ENCODE results near the gene IFNB1.

- TF ChIP-seq CTCF (IDR thresholded peaks at IDR 0.05; ENCODE audit: poor library complexity) (no peak), EZH2phosphoT487 (IDR thresholded peaks at IDR 0.05; ENCODE audit: low read depth, severe bottlenecking, unreplicated experiment) (no peak)
These were observed 41.5 kb upstream of the IFNB1 start for GRCh38 chr9:21119093-21119770.

All from hepatocyte (in vitro differentiated cells).